HepG2 (cell line): Measurements from ENCODE around the gene FOXN3. TPM values are rescaled to one million over a fixed set of nuclear protein-coding genes. Genes with fewer than 3 reads are reported as not detected.

Source experiments
- ATAC-seq: fragments of 200-7000 bp; cut with Tn5 transposase; 3 replicates; pipeline ENCODE4 v1.9.1; 2020; ENCODE audit warnings: mild to moderate bottlenecking, moderate library complexity
- BruUV-seq: library from RNA; stranded (reverse); fragments of 400-500 nt; replicated peaks from 2 replicates; lab custom pipeline; 2021; lab: Mats Ljungman, UMichigan
- CTCF ChIA-PET: fragments of 300-600 bp; formaldehyde crosslinking; extraction: SDS; loops from one replicate; lab custom pipeline; 2021; ENCODE audit warnings: low total read pairs, inconsistent platforms, low intra/inter-chr PET ratio; lab: Yijun Ruan, JAX
- POLR2A ChIA-PET: fragments of 350-600 bp; sonication (Branson Sonifier 250); formaldehyde crosslinking; loops from one replicate; lab custom pipeline; 2020; ENCODE audit warnings: antibody characterized with exemption, inconsistent platforms; lab: Yijun Ruan, JAX
- DNase-seq: peaks from one replicate; pipeline ENCODE4 v3.0.0-alpha.2; 2015; ENCODE audit warnings: low spot score
- FAIRE-seq: peaks from 3 replicates; lab custom pipeline; 2011; peaks lifted over from hg19 to GRCh38; lab: Jason Lieb, UNC
- H2AFZ ChIP-seq: one replicate; pipeline ENCODE4 v1.6.1; 2011; ENCODE audit warnings: low read length, inconsistent platforms
- H3K27ac ChIP-seq: fragments of 300-600 bp; 3 replicates; pipeline ENCODE4 v1.8.0; 2011; ENCODE audit warnings: mixed run types, mild to moderate bottlenecking, mixed read lengths, low read length, inconsistent platforms; ENCODE audit not compliant: insufficient read depth; ENCODE audit errors: extremely low read length
- H3K27me3 ChIP-seq, 2 experiments: fragments of 200-600 bp in 1 of 2; 2 replicates in 1 of 2; 3 replicates in 1 of 2; pipeline versions ENCODE4 v1.6.0 to v1.8.0; 2011; ENCODE audit warnings: low read length in 2 of 2, mild to moderate bottlenecking in 2 of 2, moderate library complexity in 2 of 2, inconsistent platforms in 1 of 2; ENCODE audit not compliant: insufficient read depth in 2 of 2, control insufficient read depth in 1 of 2
- H3K36me3 ChIP-seq, 2 experiments: fragments of 200-600 bp in 1 of 2; replicated peaks in 1 of 2; 2 replicates in 1 of 2; 3 replicates in 1 of 2; pipeline versions ENCODE4 v1.5.1 to v1.8.0; 2011; ENCODE audit warnings: low read length in 2 of 2, inconsistent platforms in 1 of 2; ENCODE audit not compliant: insufficient read depth in 2 of 2, control insufficient read depth in 1 of 2
- H3K4me1 ChIP-seq: 2 replicates; pipeline ENCODE4 v1.5.1; 2012; ENCODE audit warnings: low read length, inconsistent platforms; ENCODE audit not compliant: insufficient read depth
- H3K4me2 ChIP-seq: 2 replicates; pipeline ENCODE4 v1.6.0; 2011; ENCODE audit warnings: low read depth, low read length, inconsistent platforms
- H3K4me3 ChIP-seq, 3 experiments: fragments of 200-600 bp in 1 of 3; sonication (generic), shearing (Covaris generic) in 1 of 3; replicated peaks in 1 of 3; 2 replicates each; pipeline ENCODE4 v1.5.1; 2011 to 2016; ENCODE audit warnings: low read length in 3 of 3, inconsistent platforms in 2 of 3, low read depth in 2 of 3, mild to moderate bottlenecking in 2 of 3, control low read depth in 1 of 3, mixed read lengths in 1 of 3; ENCODE audit not compliant: insufficient read depth in 1 of 3
- H3K79me2 ChIP-seq: one replicate; pipeline ENCODE4 v1.6.1; 2011; ENCODE audit warnings: low read length, inconsistent platforms; ENCODE audit not compliant: insufficient read depth
- H3K9ac ChIP-seq: 2 replicates; pipeline ENCODE4 v1.6.0; 2011; ENCODE audit warnings: mild to moderate bottlenecking, low read depth, low read length, inconsistent platforms; ENCODE audit not compliant: insufficient read depth
- H3K9me3 ChIP-seq: 2 replicates; pipeline ENCODE4 v1.5.1; 2012; ENCODE audit warnings: mild to moderate bottlenecking, low read length
- H4K20me1 ChIP-seq: 2 replicates; pipeline ENCODE4 v1.6.0; 2011; ENCODE audit warnings: inconsistent platforms, mild to moderate bottlenecking, low read length, moderate library complexity; ENCODE audit not compliant: insufficient read depth
- BCL6 ChIP-seq: IDR thresholded peaks from 2 replicates; pipeline ENCODE4 v1.6.1; 2016; ENCODE audit warnings: missing genetic modification reagents, missing compliant biosample characterization
- CENPBD1 ChIP-seq: sonication (generic); formaldehyde crosslinking; IDR thresholded peaks from 2 replicates; pipeline ENCODE4 v1.8.0; 2022; ENCODE audit warnings: missing genetic modification reagents, low read depth, mild to moderate bottlenecking, borderline replicate concordance
- KLF16 ChIP-seq, 2 experiments: sonication (generic) in 1 of 2; formaldehyde crosslinking in 1 of 2; IDR thresholded peaks; 2 replicates each; pipeline versions ENCODE4 v1.6.1 to v1.8.0; 2016 to 2023; ENCODE audit warnings: missing genetic modification reagents in 2 of 2, missing compliant biosample characterization in 1 of 2
- MAFG ChIP-seq: sonication (generic); formaldehyde crosslinking; IDR thresholded peaks from 2 replicates; pipeline ENCODE4 v1.5.1; 2020; ENCODE audit warnings: mild to moderate bottlenecking, missing genetic modification reagents
- MXD3 ChIP-seq: IDR thresholded peaks from 2 replicates; pipeline ENCODE4 v1.6.1; 2016; ENCODE audit warnings: mild to moderate bottlenecking, missing biosample characterization, missing genetic modification reagents
- REXO4 ChIP-seq: sonication (generic); formaldehyde crosslinking; IDR thresholded peaks from 2 replicates; pipeline ENCODE4 v1.8.0; 2022; ENCODE audit warnings: missing genetic modification reagents, mild to moderate bottlenecking, borderline replicate concordance
- SMC3 ChIP-seq: IDR thresholded peaks from 2 replicates; pipeline ENCODE4 v1.6.1; 2011; ENCODE audit warnings: low read length, improper control_type of control experiment
- ZMAT5 ChIP-seq: sonication (generic); formaldehyde crosslinking; IDR thresholded peaks from 2 replicates; pipeline ENCODE4 v1.5.0; 2020; ENCODE audit warnings: mild to moderate bottlenecking, low read depth, missing genetic modification reagents, borderline replicate concordance
- ZNF235 ChIP-seq: sonication (generic); formaldehyde crosslinking; IDR thresholded peaks from 2 replicates; pipeline ENCODE4 v1.8.1; 2023; ENCODE audit warnings: mild to moderate bottlenecking, missing genetic modification reagents, borderline replicate concordance
- ZNF354B ChIP-seq: sonication (generic); formaldehyde crosslinking; IDR thresholded peaks from 2 replicates; pipeline ENCODE4 v1.8.0; 2022; ENCODE audit warnings: mild to moderate bottlenecking, missing genetic modification reagents
- ZNF850 ChIP-seq: sonication (generic); formaldehyde crosslinking; conservative IDR thresholded peaks from 2 replicates; pipeline ENCODE4 v1.9.0; 2021; ENCODE audit warnings: mild to moderate bottlenecking, missing genetic modification reagents
- ZSCAN29 ChIP-seq: sonication (generic); formaldehyde crosslinking; conservative IDR thresholded peaks from 2 replicates; pipeline ENCODE4 v1.4.0; 2020; ENCODE audit warnings: mild to moderate bottlenecking, missing genetic modification reagents
- WGBS: methylation state at CpG from one replicate; pipeline ENCODE4 v1.1.6; 2017; ENCODE audit warnings: low lambda C conversion rate; 5-methylcytosine and 5-hydroxymethylcytosine counted together
- in situ Hi-C: cut with HindIII; loops from 2 replicates; pipeline ENCODE4 v1.10.0; 2017; ENCODE audit warnings: low pct_unique_long_range_greater_than_20kb; ENCODE audit not compliant: extremely low pct_ligation_motif_present
- intact Hi-C: fragments of 100-400 bp; cut with micrococcal nuclease; formaldehyde crosslinking; loops from one replicate; pipeline ENCODE4 v1.10.0; 2022; ENCODE audit not compliant: unreplicated experiment
- polyA plus RNA-seq, 8 experiments: library from polyadenylated mRNA; depleted of rRNA in 3 of 8; stranded (reverse) in 7 of 8; unstranded in 1 of 8; fragments of >200 nt; fragmentation: Illumina TruSeq in 4 of 8; extraction: Trizol in 4 of 8; gene quantifications; 2 replicates each; pipeline versions ENCODE4 v1.2.1 to v1.2.3, GENCODE V29; 2011 to 2016; ENCODE audit warnings: low read depth in 4 of 8, missing spikeins in 1 of 8, mixed read lengths in 1 of 8; ENCODE audit not compliant: insufficient read depth in 1 of 8
- total RNA-seq, 5 experiments: library from RNA; depleted of rRNA; stranded (reverse); fragments of >200 nt; fragmentation: Illumina TruSeq; extraction: Trizol; gene quantifications; 2 replicates each; pipeline ENCODE4 v1.2.3, GENCODE V29; 2016; ENCODE audit warnings: low read depth in 1 of 5

FOXN3 gene
- total and polyA plus RNA-seq, 2 of the 13 experiments (the other 11 are each of a cell fraction or from before 2014, with no cell fraction given) = 32.4 to 70.2 TPM

- TF ChIP-seq CENPBD1 (no peak), SMC3 (no peak)
Measured at GRCh38 chr14:89187501-89187900, 229.5 kb downstream of the FOXN3 start (continued).

GRCh38 chr14:89186856-89187376 lies 230.1 kb downstream of the FOXN3 start:
- Histone ChIP-seq H3K4me3 (no peak overlapping the region), H2AFZ (no peak overlapping the region), H4K20me1 (peaks cover 7% of the 10 kb centered on the region), H3K4me2 (no peak overlapping the region)
- intact Hi-C loops (no loop called here), in situ Hi-C loops (no loop called here)
- ATAC-seq (peak; percentile 46), FAIRE-seq (no peak)
- no peak for TF ChIP-seq REXO4 (CRISPR knock-in tag)
- no peak for TF ChIP-seq MXD3 (CRISPR knock-in tag)
- no peak for TF ChIP-seq ZNF354B
- no peak for TF ChIP-seq KLF16 (CRISPR knock-in tag; IDR thresholded peaks at IDR 0.05)
- no peak for TF ChIP-seq BCL6 (CRISPR knock-in tag)
- no peak for TF ChIP-seq ZMAT5
- TF ChIP-seq MAFG = no peak
- no peak for TF ChIP-seq ZNF850
- TF ChIP-seq ZSCAN29 (CRISPR knock-in tag) = no peak
- no peak for TF ChIP-seq ZNF235 (CRISPR knock-in tag)
- TF ChIP-seq, all 625 proteins: peak for 0
- H3K27me3 ChIP-seq = no peaks in the 10 kb centered on the region
- ChIA-PET CTCF (no interaction called here), POLR2A (no interaction called here)
- H3K27ac ChIP-seq = no peak overlapping the region
- H3K9me3 ChIP-seq = no peaks in the 10 kb centered on the region
- DNase-seq = no peak
- H3K79me2 ChIP-seq = peaks cover 4% of the 10 kb centered on the region
- WGBS = 89% methylated on average over 3 of the region's 7 CpGs
- peaks cover 20% of the 10 kb centered on the region for H3K4me1 ChIP-seq
- H3K36me3 ChIP-seq = peaks cover 38 to 81% of the 10 kb centered on the region in 2 experiments
- BruUV-seq = no TSS peak
- H3K9ac ChIP-seq = no peak overlapping the region
